K562 (cell line): Measurements from ENCODE around the gene ANKRD11. TPM values are rescaled to one million over a fixed set of nuclear protein-coding genes. Genes with fewer than 3 reads are reported as not detected.
"Not testable (repeated sequence)": the region's sequence is repeated elsewhere in the genome, so short reads cannot be mapped to it uniquely, and the experiment has no call there.

ENCODE experiments used
- ATAC-seq: fragments of 200-7000 bp; cut with Tn5 transposase; 3 replicates; pipeline ENCODE4 v1.9.1; 2020; ENCODE audit warnings: moderate library complexity
- BruUV-seq: library from RNA; stranded (reverse); fragments of 400-500 nt; replicated peaks from 2 replicates; lab custom pipeline; 2021; lab: Mats Ljungman, UMichigan
- CTCF ChIA-PET: fragments of 300-600 bp; formaldehyde crosslinking; extraction: SDS; loops from one replicate; lab custom pipeline; 2021; ENCODE audit warnings: low intra/inter-chr PET ratio; lab: Yijun Ruan, JAX
- POLR2A ChIA-PET: fragments of 300-600, 350-650 bp; sonication (Branson Sonifier 250); formaldehyde crosslinking; extraction: SDS; loops from one replicate; lab custom pipeline; 2021; ENCODE audit warnings: antibody characterized with exemption, inconsistent platforms; lab: Yijun Ruan, JAX
- DNase-seq, 4 experiments: peaks; one replicate each; pipeline versions ENCODE4 v3.0.0 to v3.0.0-alpha.2; 2011 to 2018; ENCODE audit warnings: low spot score in 3 of 4, mixed read lengths in 3 of 4; ENCODE audit errors: extremely low read depth in 1 of 4
- FAIRE-seq: peaks from 2 replicates; lab custom pipeline; 2011; peaks lifted over from hg19 to GRCh38; lab: Jason Lieb, UNC
- H2AFZ ChIP-seq: 2 replicates; pipeline ENCODE4 v1.6.0; 2011; ENCODE audit warnings: low read depth, low read length, control low read depth, inconsistent platforms
- H3K27ac ChIP-seq: fragments of 200-600 bp; 3 replicates; pipeline ENCODE4 v1.8.0; 2011; ENCODE audit warnings: low read depth, mild to moderate bottlenecking, control low read depth, inconsistent platforms, low read length, moderate library complexity, mixed read lengths; ENCODE audit errors: extremely low read depth
- H3K27me3 ChIP-seq, 2 experiments: fragments of 300-600 bp in 1 of 2; 2 replicates in 1 of 2; 3 replicates in 1 of 2; pipeline versions ENCODE4 v1.6.0 to v1.8.0; 2011; ENCODE audit warnings: inconsistent platforms in 2 of 2, low read length in 2 of 2, mild to moderate bottlenecking in 1 of 2, mixed read lengths in 1 of 2, moderate library complexity in 1 of 2; ENCODE audit not compliant: control insufficient read depth in 2 of 2, insufficient read depth in 2 of 2
- H3K36me3 ChIP-seq: fragments of 300-600 bp; 3 replicates; pipeline ENCODE4 v1.8.0; 2011; ENCODE audit warnings: mild to moderate bottlenecking, low read length, inconsistent platforms; ENCODE audit not compliant: control insufficient read depth, insufficient read depth
- H3K4me1 ChIP-seq, 2 experiments: fragments of 200-600 bp in 1 of 2; replicated peaks in 1 of 2; 2 replicates in 1 of 2; 3 replicates in 1 of 2; pipeline versions ENCODE4 v1.5.1 to v1.8.0; 2011; ENCODE audit warnings: inconsistent platforms in 2 of 2, low read length in 2 of 2, mild to moderate bottlenecking in 1 of 2, mixed read lengths in 1 of 2, moderate library complexity in 1 of 2; ENCODE audit not compliant: control insufficient read depth in 2 of 2, insufficient read depth in 2 of 2
- H3K4me2 ChIP-seq: 2 replicates; pipeline ENCODE4 v1.6.1; 2011; ENCODE audit warnings: low read length, control low read depth, inconsistent platforms, mixed read lengths; ENCODE audit not compliant: insufficient read depth
- H3K4me3 ChIP-seq: fragments of 200-600 bp; sonication (generic), shearing (Covaris generic); 2 replicates; pipeline ENCODE4 v1.5.1; 2016; ENCODE audit warnings: control low read depth, inconsistent platforms
- H3K79me2 ChIP-seq: fragments of 200-600 bp; 3 replicates; pipeline ENCODE4 v1.8.0; 2011; ENCODE audit warnings: low read length, inconsistent platforms; ENCODE audit not compliant: control insufficient read depth, insufficient read depth
- H3K9ac ChIP-seq, 2 experiments: 2 replicates each; pipeline versions ENCODE4 v1.6.0 to v1.6.1; 2011; ENCODE audit warnings: low read depth in 2 of 2, low read length in 2 of 2, control low read depth in 1 of 2, inconsistent platforms in 1 of 2, mild to moderate bottlenecking in 1 of 2, mixed read lengths in 1 of 2; ENCODE audit not compliant: insufficient read depth in 1 of 2
- H3K9me1 ChIP-seq: one replicate; pipeline ENCODE4 v1.6.0; 2011; ENCODE audit warnings: inconsistent platforms, mild to moderate bottlenecking, low read length, moderate library complexity; ENCODE audit not compliant: control insufficient read depth, insufficient read depth
- H3K9me3 ChIP-seq: replicated peaks from 2 replicates; pipeline ENCODE4 v1.5.1; 2011; ENCODE audit warnings: low read depth, low read length, inconsistent platforms; ENCODE audit not compliant: control insufficient read depth, insufficient read depth
- H4K20me1 ChIP-seq: replicated peaks from 2 replicates; pipeline ENCODE4 v1.6.1; 2011; ENCODE audit warnings: low read length, inconsistent platforms, mixed read lengths; ENCODE audit not compliant: control insufficient read depth, insufficient read depth
- ETV5 ChIP-seq: sonication (generic); formaldehyde crosslinking; IDR thresholded peaks from 2 replicates; pipeline ENCODE4 v1.4.0; 2020; ENCODE audit warnings: low read depth, mild to moderate bottlenecking, missing genetic modification reagents
- JUN ChIP-seq, 2 experiments: sonication (generic) in 1 of 2; formaldehyde crosslinking in 1 of 2; IDR thresholded peaks; 2 replicates each; pipeline versions ENCODE4 v1.6.1 to v1.8.0; 2012 to 2022; ENCODE audit warnings: borderline replicate concordance in 2 of 2, mild to moderate bottlenecking in 2 of 2, improper control_type of control experiment in 1 of 2, low read depth in 1 of 2, low read length in 1 of 2, missing genetic modification reagents in 1 of 2
- NRF1 ChIP-seq, 2 experiments: fragments of 450-650 bp; IDR thresholded peaks in 1 of 2; conservative IDR thresholded peaks in 1 of 2; 2 replicates each; pipeline ENCODE4 v1.6.1; 2014; ENCODE audit warnings: mild to moderate bottlenecking in 2 of 2
- RFX7 ChIP-seq: fragments of 250-450 bp; sonication (Bioruptor Pico); IDR thresholded peaks from 2 replicates; pipeline ENCODE4 v1.5.1; 2021; ENCODE audit warnings: mild to moderate bottlenecking
- ZNF197 ChIP-seq: fragments of 200-800 bp; sonication (Bioruptor generic); IDR thresholded peaks from 2 replicates; pipeline ENCODE4 v1.6.1; 2016; ENCODE audit warnings: low read depth, missing genetic modification characterization, missing compliant biosample characterization
- ZNF253 ChIP-seq: fragments of 250-450 bp; sonication (Bioruptor Pico); conservative IDR thresholded peaks from 2 replicates; pipeline ENCODE4 v1.6.1; 2021; ENCODE audit warnings: mild to moderate bottlenecking
- ZNF445 ChIP-seq: fragments of 250-450 bp; sonication (Bioruptor Pico); IDR thresholded peaks from 2 replicates; pipeline ENCODE4 v1.4.0; 2020; ENCODE audit warnings: low read depth, mild to moderate bottlenecking, moderate library complexity
- WGBS: fragments of 100-300 bp; shearing (Covaris generic); methylation state at CpG from one replicate; pipeline ENCODE4 v1.1.6; 2016; ENCODE audit warnings: low coverage, mixed read lengths; ENCODE audit not compliant: insufficient coverage; ENCODE audit errors: missing lambda C conversion rate; 5-methylcytosine and 5-hydroxymethylcytosine counted together
- in situ Hi-C: fragments of 300-500 bp; cut with MboI; formaldehyde crosslinking; loops from 4 replicates; pipeline ENCODE4 v1.15.0; 2018; ENCODE audit warnings: inconsistent platforms, mixed read lengths
- intact Hi-C: fragments of 100-400 bp; cut with micrococcal nuclease; formaldehyde crosslinking; loops from 2 replicates; pipeline ENCODE4 v1.14.2; 2022
- polyA plus RNA-seq, 8 experiments: library from polyadenylated mRNA; depleted of rRNA in 4 of 8; stranded (reverse) in 5 of 8; unstranded in 3 of 8; fragments of >200 nt; fragmentation: Nextera tagmentation in 2 of 8; fragmentation: Illumina TruSeq in 1 of 8; extraction: Ambion mirVana in 2 of 8; extraction: Trizol in 1 of 8; gene quantifications; 2 replicates each; pipeline versions ENCODE4 v1.2.1 to v1.2.3, GENCODE V29; 2011 to 2014; ENCODE audit warnings: inconsistent platforms in 1 of 8, missing spikeins in 1 of 8
- total RNA-seq, 7 experiments: library from RNA; depleted of rRNA in 6 of 7; stranded (reverse); fragments of >200 nt in 6 of 7; fragmentation: Illumina TruSeq in 2 of 7; extraction: Trizol in 2 of 7; gene quantifications; 2 replicates each; pipeline versions ENCODE4 v1.2.1 to v1.2.3, GENCODE V29; 2011 to 2021; ENCODE audit warnings: low replicate concordance in 1 of 7

Gene ANKRD11
- total and polyA plus RNA-seq, 9 of the 15 experiments (the other 6 are each of a cell fraction or from before 2014, with no cell fraction given), result 4.7 to 126 (median 31.7) TPM

DNA sequence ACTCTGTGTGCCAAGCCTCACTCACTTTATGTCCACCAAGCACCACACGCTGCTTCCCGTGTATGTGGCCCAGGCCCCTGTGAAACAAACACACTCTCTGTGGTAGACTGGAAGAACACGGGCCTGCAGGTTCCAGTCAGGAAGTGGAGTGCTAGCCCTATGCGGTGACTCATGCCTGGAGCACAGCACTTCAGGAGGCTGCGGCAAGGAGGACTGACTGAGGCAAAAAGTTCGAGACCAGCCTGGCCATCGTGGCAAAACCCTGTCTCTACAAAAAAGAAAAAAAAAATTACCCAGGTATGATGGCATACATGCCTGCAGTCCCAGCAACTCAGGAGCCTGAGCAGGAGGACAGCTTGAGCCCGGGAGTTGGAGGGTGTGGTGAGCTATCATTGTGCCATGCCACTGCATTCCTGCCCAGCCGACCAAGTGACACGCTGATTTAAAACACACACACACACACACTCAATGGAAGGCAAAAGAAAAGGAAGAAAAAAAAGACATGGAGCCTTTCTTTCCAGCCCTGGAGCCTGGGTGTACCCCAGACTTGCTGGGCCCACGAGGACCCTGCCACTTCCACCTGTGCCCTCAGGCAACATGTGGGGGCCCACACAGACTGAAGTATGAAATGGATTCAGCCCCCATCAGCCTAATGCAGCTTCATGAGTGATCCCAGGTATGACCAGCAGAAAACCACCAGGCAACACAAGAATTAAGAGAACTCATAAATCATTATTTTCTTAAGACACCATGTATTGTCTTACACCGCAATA is 126.6 kb downstream of the ANKRD11 start (continued):
- TF ChIP-seq ETV5 (CRISPR knock-in tag) (no peak), JUN (IDR thresholded peaks at IDR 0.05; ENCODE audit: borderline replicate concordance, low read depth, low read length) (peak; percentile 75; the same call in 1 of the 2 replicates), JUN (CRISPR knock-in tag; IDR thresholded peaks at IDR 0.05; ENCODE audit: borderline replicate concordance) (no peak), NRF1 (conservative IDR thresholded peaks at IDR 0.05 in 1 of 2, IDR thresholded peaks at IDR 0.05 in 1 of 2) (no peak), ZNF197 (CRISPR knock-in tag) (no peak), ZNF253 (CRISPR knock-in tag) (no peak), ZNF445 (no peak), RFX7 (CRISPR knock-in tag) (no peak)
- TF ChIP-seq, all 486 proteins: peak for 14

DNA sequence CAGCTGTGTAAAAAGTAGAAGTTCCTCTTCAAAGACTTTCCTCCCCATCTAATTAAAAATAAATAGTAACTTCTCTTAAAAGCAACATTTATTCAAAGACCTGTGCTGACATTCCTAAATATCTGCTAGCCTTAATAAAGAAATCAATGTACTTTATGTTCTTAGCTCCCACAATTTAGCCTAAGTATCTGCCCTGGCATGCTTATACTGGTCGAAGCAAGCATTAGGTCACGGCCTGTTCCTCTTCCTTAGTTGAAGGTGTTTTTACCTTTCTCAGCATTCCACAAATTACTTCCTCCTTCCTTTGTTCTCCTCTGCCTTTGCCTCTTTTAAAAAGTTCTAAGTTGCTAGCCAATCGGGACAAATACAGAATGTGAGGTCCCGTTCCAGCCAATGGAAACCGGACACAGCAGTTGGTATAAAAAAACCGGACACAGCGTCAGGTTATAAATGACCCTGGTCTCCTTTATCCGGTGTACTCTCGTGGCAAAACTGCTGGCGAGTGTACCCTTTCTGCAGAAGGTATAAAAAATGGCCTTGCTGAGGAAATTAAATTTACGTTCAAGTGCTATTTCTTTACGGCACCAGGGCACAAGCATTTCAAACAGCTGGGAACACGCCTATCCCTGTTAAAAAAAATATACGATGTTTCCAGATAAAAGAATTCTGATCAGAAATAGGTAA is 127.7 kb downstream of the ANKRD11 start:
- in situ Hi-C loops, ATAC-seq, H3K4me2 ChIP-seq: not testable (repeated sequence)

More for the DNA sequence above, 127.7 kb downstream of the ANKRD11 start:
- POLR2A ChIA-PET, result interaction anchor here (0.6 to 1.0 kb wide), 3 partner anchors 8 to 556 kb away, joined by 3 to 4 read pairs (median 4); no protein-coding TSS in a partner anchor
- H4K20me1 ChIP-seq, result peaks cover 91% of the 10 kb centered on the region
- CTCF ChIA-PET, FAIRE-seq, H3K27ac ChIP-seq, BruUV-seq, DNase-seq, H2AFZ ChIP-seq, H3K4me3 ChIP-seq, H3K9ac ChIP-seq, H3K27me3 ChIP-seq, intact Hi-C loops, H3K9me3 ChIP-seq: not testable (repeated sequence)
- peaks cover 23% of the 10 kb centered on the region for H3K9me1 ChIP-seq
- H3K79me2 ChIP-seq, result peaks cover 99% of the 10 kb centered on the region
- 92% methylated on average over 7 of the region's 14 CpGs for WGBS
- H3K36me3 ChIP-seq, result peaks cover 36% of the 10 kb centered on the region; the same call in 2 of the 3 replicates
- peaks cover 52 to 68% of the 10 kb centered on the region in 2 experiments for H3K4me1 ChIP-seq
